NCI-H128 (cell line): ENCODE measurements around the gene MAP3K13.

ENCODE experiments used
- DNase-seq: peaks from one replicate; lab custom pipeline; 2025; ENCODE audit not compliant: unreplicated experiment; lab: John Stamatoyannopoulos, UW

MAP3K13 gene

DNA sequence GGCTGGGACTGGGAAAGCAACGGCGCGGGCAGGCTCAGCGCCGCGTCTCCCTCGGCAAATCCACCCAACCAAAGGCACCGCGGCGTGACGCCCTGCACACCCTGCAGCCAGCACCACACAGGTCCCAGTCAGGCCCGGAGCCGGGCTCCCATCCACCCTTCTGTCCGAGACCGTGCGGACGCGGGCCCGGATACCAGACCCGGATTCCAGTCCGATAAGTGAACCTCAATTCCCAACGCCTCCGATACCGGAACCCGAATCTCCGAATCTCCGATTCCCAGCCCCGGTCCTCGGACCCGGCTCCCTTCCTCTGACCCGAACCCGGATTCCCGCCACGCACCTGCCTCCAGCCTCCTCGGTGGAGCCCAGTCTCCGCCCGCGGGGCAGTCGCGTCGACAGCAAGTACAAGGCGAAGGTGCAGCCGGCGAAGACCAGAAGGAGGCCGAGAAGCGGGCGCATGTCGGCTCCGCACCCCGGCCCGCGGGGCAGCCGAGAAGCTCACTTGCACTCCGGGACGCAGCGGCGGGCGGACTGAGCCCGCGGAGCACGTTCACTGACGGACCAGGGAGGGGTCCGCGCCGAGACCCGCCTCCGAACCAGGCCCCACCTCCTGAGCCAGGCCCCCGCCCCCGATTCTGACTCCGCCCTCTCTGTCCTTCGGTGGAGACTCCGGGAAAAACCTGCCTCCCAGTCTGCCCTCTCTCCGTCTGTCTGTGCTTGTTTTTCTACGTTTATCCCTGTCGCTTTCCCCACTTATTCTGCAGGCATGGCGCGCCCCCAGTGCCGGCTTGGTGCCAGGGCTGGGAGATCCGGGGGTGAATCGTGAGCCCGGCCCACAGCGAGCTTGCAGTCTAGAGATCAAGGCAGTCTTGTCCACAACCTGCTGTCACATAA, 135.8 kb downstream of the MAP3K13 start, which contains the start of gene TMEM41A:
TSS of gene TMEM41A (minus strand) at position 533 of the 894 bp plus-strand sequence. CDS start at position 459, 74 bp downstream.
- DNase-seq, result peak; percentile 92

GRCh38 chr3:185502987-185503386, 140.1 kb downstream of the MAP3K13 start:
- DNase-seq, result no peak

GRCh38 chr3:185503521-185503920, 140.6 kb downstream of the MAP3K13 start:
- no peak for DNase-seq

GRCh38 chr3:185504636-185505035, 141.7 kb downstream of the MAP3K13 start:
- DNase-seq, result no peak

DNA sequence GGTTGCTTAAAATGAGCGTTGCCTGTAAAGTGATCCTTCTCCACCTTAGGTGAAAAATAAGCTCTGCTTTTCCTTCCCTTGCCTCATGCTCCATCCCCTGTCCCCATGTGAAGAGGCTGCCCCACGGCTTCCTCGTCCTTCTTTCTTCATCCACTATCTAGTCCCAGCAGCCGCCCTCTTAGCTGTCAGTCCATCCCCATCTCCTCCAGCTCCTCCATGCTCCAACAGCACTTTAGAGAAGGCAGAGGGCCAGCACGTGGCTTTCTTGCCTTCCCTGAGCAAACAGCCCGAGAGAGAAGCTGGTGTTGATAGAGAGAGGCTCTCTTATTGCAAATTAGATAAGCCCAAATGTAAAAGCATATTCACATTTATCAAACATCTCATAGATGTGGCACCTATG, 144.9 kb downstream of the MAP3K13 start:
- no peak for DNase-seq

DNA sequence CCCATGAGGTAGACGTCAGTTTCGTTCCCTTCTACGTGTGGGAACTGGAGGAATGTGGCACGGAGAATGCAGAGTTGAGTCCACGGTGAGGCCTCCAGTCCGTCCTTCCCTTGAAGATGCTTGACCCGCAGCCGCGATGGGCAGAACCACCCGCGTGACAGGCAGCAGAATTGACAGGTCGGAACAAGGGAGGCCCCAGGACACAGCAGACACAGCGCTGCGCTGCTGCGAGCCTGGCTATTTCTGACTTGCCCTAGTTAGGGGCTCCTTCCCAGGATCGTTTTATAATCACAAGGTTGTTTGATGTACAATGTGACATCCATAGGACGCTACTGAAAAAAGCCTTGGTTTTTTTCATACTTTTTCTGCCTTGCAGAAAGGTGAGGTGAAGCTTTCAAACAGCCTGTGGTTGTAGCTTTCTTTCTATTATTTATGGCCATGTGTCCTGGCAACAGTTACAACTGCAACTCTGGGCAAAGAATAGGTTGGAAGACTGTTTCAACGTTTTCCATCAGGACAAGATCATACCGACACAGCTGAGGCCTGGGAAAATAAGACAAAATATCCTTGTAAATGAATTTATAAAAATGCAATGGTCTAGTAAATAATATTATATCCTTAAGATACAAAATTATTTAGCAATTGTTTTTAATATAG, 145.5 kb downstream of the MAP3K13 start:
- no peak for DNase-seq

GRCh38 chr3:185511711-185512110, 148.8 kb downstream of the MAP3K13 start:
- DNase-seq, result no peak

GRCh38 chr3:185517387-185518130, 154.6 kb downstream of the MAP3K13 start:
- DNase-seq, result no peak

GRCh38 chr3:185519021-185519420, 156.1 kb downstream of the MAP3K13 start:
- no peak for DNase-seq

DNA sequence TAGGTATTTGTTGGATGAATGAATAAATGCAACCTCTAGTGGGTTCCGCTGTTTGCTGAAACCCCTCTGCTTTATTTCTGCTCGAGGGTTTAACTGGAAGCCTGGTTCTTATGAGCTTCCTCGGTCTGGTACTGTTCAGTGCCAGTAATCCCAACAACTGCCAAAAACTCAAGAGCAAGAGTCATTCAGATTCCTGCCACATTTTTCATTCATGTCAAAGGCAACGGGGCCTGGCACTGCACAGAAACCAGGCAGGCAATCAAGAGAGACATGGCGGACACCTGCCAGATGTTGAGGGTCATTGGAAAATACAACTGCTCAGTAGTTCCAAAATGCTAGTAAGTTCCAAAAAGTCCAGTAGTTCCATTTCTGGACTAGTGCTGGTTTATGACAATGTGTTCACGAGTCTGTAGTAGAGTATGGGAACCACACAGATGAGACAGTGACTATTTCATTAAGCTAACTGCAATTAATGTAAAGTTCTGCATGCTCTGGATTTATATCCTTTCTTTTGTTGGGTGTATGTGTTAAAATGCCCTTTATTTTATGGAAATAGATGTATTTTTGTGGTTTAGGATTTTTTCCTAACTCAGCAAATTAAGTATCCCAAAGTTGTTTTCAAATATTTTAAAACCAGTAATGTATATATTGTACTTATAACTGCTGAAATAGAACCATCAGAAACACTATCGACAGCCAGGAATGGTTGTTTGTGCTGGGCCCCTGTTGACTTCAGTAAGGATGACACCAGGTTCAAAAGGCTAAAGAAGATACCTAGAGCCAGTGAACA, 158.6 kb downstream of the MAP3K13 start:
- DNase-seq, result no peak

GRCh38 chr3:185526349-185526951, 163.5 kb downstream of the MAP3K13 start:
- DNase-seq, result no peak

DNA sequence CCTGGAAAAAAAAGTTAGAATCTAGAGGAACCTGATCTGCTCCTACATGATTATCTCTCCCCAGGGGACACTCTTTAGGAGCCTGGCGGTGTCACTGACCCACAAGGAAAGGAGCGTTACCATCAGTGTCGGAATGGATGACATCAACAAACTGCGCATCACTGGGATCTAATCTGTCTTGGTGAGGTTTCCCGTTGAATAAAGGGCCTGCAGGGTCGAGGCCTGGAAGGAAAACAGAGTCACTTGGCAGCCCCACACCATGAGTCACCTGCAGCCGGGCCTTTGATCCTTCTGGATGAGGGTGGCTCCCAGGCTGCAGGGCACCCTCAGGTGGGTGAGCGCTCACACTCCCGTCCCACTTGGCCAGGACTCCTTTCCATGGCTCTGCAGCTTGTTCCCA, 164.4 kb downstream of the MAP3K13 start:
- DNase-seq, result no peak

DNA sequence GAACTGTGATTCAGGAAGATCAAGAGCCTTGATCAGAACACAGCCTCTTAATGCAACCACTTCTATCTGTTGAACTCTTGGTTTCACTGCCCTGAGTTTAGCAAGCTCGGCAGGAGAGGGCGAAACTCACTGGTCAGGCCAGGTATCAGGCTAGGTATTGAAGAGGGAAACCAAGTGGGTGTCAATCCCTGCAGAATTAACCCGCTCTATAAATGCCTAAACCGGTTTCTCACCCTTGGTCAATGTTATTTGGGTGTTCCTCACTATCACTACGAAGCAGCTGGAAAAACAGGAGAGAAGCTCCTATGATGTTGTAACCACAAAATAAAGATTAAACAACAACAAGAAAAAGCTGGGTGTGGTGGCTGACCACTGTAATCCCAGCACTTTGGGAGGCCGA, 165.6 kb downstream of the MAP3K13 start:
- DNase-seq, result no peak

GRCh38 chr3:185530856-185531255, 167.9 kb downstream of the MAP3K13 start:
- DNase-seq, result no peak

- DNase-seq, result no peak
Measured at GRCh38 chr3:185532901-185533300, 170.0 kb downstream of the MAP3K13 start.

DNA sequence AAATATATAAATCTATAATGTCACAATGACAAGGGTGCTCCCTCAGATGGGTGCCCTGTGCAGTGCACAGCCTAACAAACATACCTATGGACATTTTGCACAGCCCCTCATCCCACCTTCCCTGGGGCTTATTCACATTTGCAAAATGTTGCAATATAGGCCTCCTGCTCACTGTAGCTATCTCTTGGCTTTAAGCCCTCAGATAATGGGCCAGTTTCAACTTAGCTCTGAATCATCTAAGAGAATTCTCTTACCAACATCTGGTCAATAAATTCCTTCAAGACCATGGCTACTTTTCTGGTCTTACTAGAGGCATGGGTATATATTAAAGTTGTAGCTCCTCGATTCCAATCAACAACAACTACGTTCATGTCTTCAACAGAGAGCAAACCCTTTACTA, 171.6 kb downstream of the MAP3K13 start:
- DNase-seq, result no peak

DNA sequence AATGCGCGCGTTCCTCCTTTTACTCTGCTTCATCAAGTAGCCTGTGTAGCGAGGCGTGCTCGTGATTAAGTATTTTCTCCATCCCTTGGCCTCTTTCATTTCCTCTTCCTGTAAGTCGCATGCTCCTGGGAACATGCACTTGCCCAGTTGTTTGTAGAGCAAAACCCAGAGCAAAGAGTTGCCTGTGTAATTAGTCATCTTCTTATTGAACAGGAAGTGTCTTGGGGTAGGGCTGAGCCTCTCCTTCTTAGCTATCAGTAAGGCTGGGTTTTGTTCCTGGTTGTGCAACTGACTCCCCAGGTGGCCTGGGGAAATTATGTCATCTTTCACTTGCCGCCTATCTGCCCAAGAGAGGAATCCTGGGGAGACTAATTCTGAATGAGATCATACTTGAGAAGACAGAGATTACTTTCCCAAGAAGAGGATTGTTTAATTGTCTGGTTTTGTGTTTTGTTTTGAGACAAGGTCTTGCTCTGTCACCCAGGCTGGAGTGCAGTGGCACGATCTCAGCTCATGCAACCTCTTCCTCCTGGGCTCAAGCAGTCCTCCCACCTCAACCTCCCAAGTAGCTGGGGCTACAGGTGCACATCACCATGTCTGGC, 174.5 kb downstream of the MAP3K13 start:
- no peak for DNase-seq
